Smooth muscle cell (in vitro differentiated cells): ENCODE results near the gene MAPK14. TPM values are rescaled to one million over a fixed set of nuclear protein-coding genes. Genes with fewer than 3 reads are reported as not detected.

Experiments used
- DNase-seq: peaks from one replicate; lab custom pipeline; 2025; ENCODE audit not compliant: unreplicated experiment; lab: John Stamatoyannopoulos, UW
- H2AFZ ChIP-seq: fragments of 200-600 bp; sonication (generic); 2 replicates; pipeline ENCODE4 v1.6.0; 2016; ENCODE audit warnings: antibody characterized with exemption, low read depth, mild to moderate bottlenecking
- H3F3A ChIP-seq: fragments of 200-600 bp; sonication (generic); 2 replicates; pipeline ENCODE4 v1.6.0; 2017; ENCODE audit warnings: antibody characterized with exemption, low read depth
- H3K27ac ChIP-seq: fragments of 200-600 bp; sonication (generic); 2 replicates; pipeline ENCODE4 v1.5.1; 2016; ENCODE audit warnings: low read depth, mild to moderate bottlenecking
- H3K27me3 ChIP-seq: fragments of 200-600 bp; sonication (generic); 2 replicates; pipeline ENCODE4 v1.6.1; 2016; ENCODE audit warnings: low read depth, mild to moderate bottlenecking
- H3K36me3 ChIP-seq: fragments of 200-600 bp; sonication (generic); 2 replicates; pipeline ENCODE4 v1.5.1; 2016; ENCODE audit warnings: low read depth
- H3K4me1 ChIP-seq: fragments of 200-600 bp; sonication (generic); 2 replicates; pipeline ENCODE4 v1.5.1; 2016; ENCODE audit warnings: low read depth
- H3K4me2 ChIP-seq: fragments of 200-600 bp; sonication (generic); 2 replicates; pipeline ENCODE4 v1.6.0; 2016; ENCODE audit warnings: mild to moderate bottlenecking
- H3K4me3 ChIP-seq: fragments of 200-600 bp; sonication (generic); 2 replicates; pipeline ENCODE4 v1.5.1; 2016; ENCODE audit warnings: mild to moderate bottlenecking
- H3K79me2 ChIP-seq: fragments of 200-600 bp; sonication (generic); 2 replicates; pipeline ENCODE4 v1.6.0; 2016; ENCODE audit warnings: low read depth, mild to moderate bottlenecking
- H3K9ac ChIP-seq: fragments of 200-600 bp; sonication (generic); 2 replicates; pipeline ENCODE4 v1.6.0; 2016; ENCODE audit warnings: low read depth
- H3K9me3 ChIP-seq: fragments of 200-600 bp; sonication (generic); replicated peaks from 2 replicates; pipeline ENCODE4 v1.5.1; 2016; ENCODE audit warnings: low read depth
- H4K20me1 ChIP-seq: fragments of 200-600 bp; sonication (generic); 2 replicates; pipeline ENCODE4 v1.6.0; 2016; ENCODE audit warnings: low read depth
- CTCF ChIP-seq: fragments of 200-600 bp; sonication (generic); IDR thresholded peaks from 2 replicates; pipeline ENCODE4 v1.5.1; 2017; ENCODE audit warnings: borderline replicate concordance, mild to moderate bottlenecking, antibody characterized with exemption; ENCODE audit not compliant: insufficient read depth, poor library complexity, severe bottlenecking
- WGBS: methylation state at CpG from one replicate; pipeline ENCODE4 v1.1.7; 2016; ENCODE audit warnings: low lambda C conversion rate; 5-methylcytosine and 5-hydroxymethylcytosine counted together
- polyA plus RNA-seq: library from polyadenylated mRNA; unstranded; fragments of >200 nt; fragmentation: Nextera tagmentation; extraction: Ambion mirVana; gene quantifications from 2 replicates; pipeline ENCODE4 v1.2.1, GENCODE V29; 2016
- total RNA-seq: library from RNA; depleted of rRNA; stranded (reverse); fragments of >200 nt; gene quantifications from 2 replicates; pipeline ENCODE4 v1.2.3, GENCODE V29; 2014

Gene MAPK14
- total and polyA plus RNA-seq, 2 experiments from 2014 or later, result 28.0 to 62.8 TPM

- no peaks in the 10 kb centered on the region for H3K9me3 ChIP-seq
- H3K27me3 ChIP-seq, result no peaks in the 10 kb centered on the region
- DNase-seq, result no peak
- H4K20me1 ChIP-seq, result no peaks in the 10 kb centered on the region
- H3K4me3 ChIP-seq, result no peak overlapping the region
- no peak overlapping the region for H2AFZ ChIP-seq
- WGBS, result 93% methylated on average over 5 of the region's 5 CpGs
- peaks cover under 1% of the 10 kb centered on the region for H3K36me3 ChIP-seq
- H3K4me1 ChIP-seq, result no peaks in the 10 kb centered on the region
- peaks cover 19% of the 10 kb centered on the region for H3F3A ChIP-seq
- TF ChIP-seq CTCF, result no peak
- no peak overlapping the region for H3K4me2 ChIP-seq
- H3K9ac ChIP-seq, result no peak overlapping the region
- no peak overlapping the region for H3K27ac ChIP-seq
- H3K79me2 ChIP-seq, result peaks cover 4% of the 10 kb centered on the region
Observed at GRCh38 chr6:36089048-36089447, 61.4 kb downstream of the MAPK14 start.

- no peaks in the 10 kb centered on the region for H3K9me3 ChIP-seq
- 96% methylated on average over 2 of the region's 2 CpGs for whole genome bisulfite sequencing
- peaks cover 11% of the 10 kb centered on the region for H3F3A ChIP-seq
- H4K20me1 ChIP-seq, result peaks cover 12% of the 10 kb centered on the region
- no peaks in the 10 kb centered on the region for H3K36me3 ChIP-seq
- H3K4me1 ChIP-seq, result peaks cover 8% of the 10 kb centered on the region
- H3K4me2 ChIP-seq, result no peak overlapping the region
- H2AFZ ChIP-seq, result no peak overlapping the region
- peak overlapping the region; percentile 47 for H3K27ac ChIP-seq
- no peak for DNase-seq
- no peak overlapping the region for H3K4me3 ChIP-seq
- no peak for TF ChIP-seq CTCF
- no peak overlapping the region for H3K9ac ChIP-seq
- H3K79me2 ChIP-seq, result no peaks in the 10 kb centered on the region
- no peaks in the 10 kb centered on the region for H3K27me3 ChIP-seq
Observed at GRCh38 chr6:36094238-36094637, 66.6 kb downstream of the MAPK14 start.

- no peak overlapping the region for H2AFZ ChIP-seq
- peaks cover 14% of the 10 kb centered on the region for H3K4me1 ChIP-seq
- peak overlapping the region; percentile 6 for H3K4me3 ChIP-seq
- no peaks in the 10 kb centered on the region for H3K79me2 ChIP-seq
- H3K36me3 ChIP-seq, result no peaks in the 10 kb centered on the region
- H3K9ac ChIP-seq, result no peak overlapping the region
- 11% methylated on average over 9 of the region's 9 CpGs for WGBS
- peaks cover 12% of the 10 kb centered on the region for H4K20me1 ChIP-seq
- H3K27ac ChIP-seq, result peak overlapping the region; percentile 47
- no peaks in the 10 kb centered on the region for H3K9me3 ChIP-seq
- TF ChIP-seq CTCF, result peak; percentile 91
- DNase-seq, result peak; percentile 36
- H3F3A ChIP-seq, result peaks cover 9% of the 10 kb centered on the region
- H3K27me3 ChIP-seq, result no peaks in the 10 kb centered on the region
- H3K4me2 ChIP-seq, result peak overlapping the region; percentile 52
Observed at GRCh38 chr6:36094753-36095496, 67.3 kb downstream of the MAPK14 start.
